IMR-90 (cell line): ENCODE results near the gene AMBN. TPM values are rescaled to one million over a fixed set of nuclear protein-coding genes. Genes with fewer than 3 reads are reported as not detected.

Experiments used
- ATAC-seq: fragments of 200-7000 bp; cut with Tn5 transposase; 2 replicates; pipeline ENCODE4 v1.9.1; 2020; ENCODE audit warnings: low read depth, mild to moderate bottlenecking, moderate library complexity
- BruUV-seq: library from RNA; stranded (reverse); fragments of 400-500 nt; replicated peaks from 2 replicates; lab custom pipeline; 2021; lab: Mats Ljungman, UMichigan
- CTCF ChIA-PET: fragments of 300-600 bp; formaldehyde crosslinking; extraction: SDS; loops from one replicate; lab custom pipeline; 2021; ENCODE audit warnings: antibody characterized with exemption; lab: Yijun Ruan, JAX
- POLR2A ChIA-PET: fragments of 300-600 bp; sonication (Branson Sonifier 250); formaldehyde crosslinking; loops from one replicate; lab custom pipeline; 2022; ENCODE audit warnings: antibody characterized with exemption; ENCODE audit not compliant: unreplicated experiment; lab: Charles Lee
- DNase-seq: peaks from one replicate; pipeline ENCODE4 v3.0.0; 2013
- H2AFZ ChIP-seq: replicated peaks from 2 replicates; pipeline ENCODE3; 2013; ENCODE audit warnings: low read length, mild to moderate bottlenecking; ENCODE audit not compliant: poor library complexity
- H2AK5ac ChIP-seq: 2 replicates; pipeline ENCODE4 v1.6.1; 2013; ENCODE audit warnings: low read depth, low read length, inconsistent platforms
- H2AK9ac ChIP-seq: replicated peaks from 2 replicates; pipeline ENCODE3; 2013; ENCODE audit warnings: mild to moderate bottlenecking, low read depth, low read length, moderate library complexity; ENCODE audit not compliant: poor library complexity
- H2BK120ac ChIP-seq: 2 replicates; pipeline ENCODE4 v1.6.1; 2013; ENCODE audit warnings: low read depth, low read length, inconsistent platforms
- H2BK15ac ChIP-seq: 3 replicates; pipeline ENCODE4 v1.6.1; 2013; ENCODE audit warnings: low read depth, low read length, inconsistent platforms
- H2BK20ac ChIP-seq: 2 replicates; pipeline ENCODE4 v1.6.1; 2013; ENCODE audit warnings: low read depth, mild to moderate bottlenecking, inconsistent platforms, low read length, moderate library complexity
- H2BK5ac ChIP-seq: 2 replicates; pipeline ENCODE4 v1.6.1; 2013; ENCODE audit warnings: mild to moderate bottlenecking, low read depth, low read length, inconsistent platforms; ENCODE audit not compliant: poor library complexity, severe bottlenecking
- H3K14ac ChIP-seq: replicated peaks from 2 replicates; pipeline ENCODE4 v1.6.1; 2013; ENCODE audit warnings: low read depth, low read length, inconsistent platforms
- H3K18ac ChIP-seq: 2 replicates; pipeline ENCODE4 v1.6.1; 2013; ENCODE audit warnings: low read depth, low read length, control low read depth
- H3K23ac ChIP-seq: 2 replicates; pipeline ENCODE4 v1.6.1; 2013; ENCODE audit warnings: low read depth, low read length, inconsistent platforms
- H3K27ac ChIP-seq: 2 replicates; pipeline ENCODE4 v1.5.1; 2013; ENCODE audit warnings: mild to moderate bottlenecking, control low read depth, low read length; ENCODE audit not compliant: insufficient read depth
- H3K27me3 ChIP-seq: 2 replicates; pipeline ENCODE4 v1.6.1; 2013; ENCODE audit warnings: low read length; ENCODE audit not compliant: control insufficient read depth, insufficient read depth
- H3K36me3 ChIP-seq: 2 replicates; pipeline ENCODE4 v1.6.1; 2013; ENCODE audit warnings: low read length, mixed read lengths; ENCODE audit not compliant: control insufficient read depth, insufficient read depth
- H3K4ac ChIP-seq: 2 replicates; pipeline ENCODE4 v1.6.1; 2013; ENCODE audit warnings: low read depth, low read length, inconsistent platforms
- H3K4me1 ChIP-seq: 2 replicates; pipeline ENCODE4 v1.6.1; 2013; ENCODE audit warnings: low read length, mixed read lengths; ENCODE audit not compliant: control insufficient read depth, insufficient read depth
- H3K4me2 ChIP-seq: 2 replicates; pipeline ENCODE4 v1.6.1; 2013; ENCODE audit warnings: low read depth, mild to moderate bottlenecking, control low read depth, low read length, moderate library complexity
- H3K4me3 ChIP-seq: 2 replicates; pipeline ENCODE4 v1.5.1; 2013; ENCODE audit warnings: low read depth, mild to moderate bottlenecking, control low read depth, low read length, moderate library complexity; ENCODE audit not compliant: insufficient read depth
- H3K56ac ChIP-seq: 2 replicates; pipeline ENCODE4 v1.6.1; 2013; ENCODE audit warnings: low read length, inconsistent platforms; ENCODE audit not compliant: insufficient read depth; ENCODE audit errors: extremely low read depth
- H3K79me1 ChIP-seq, 2 experiments: 2 replicates each; pipeline ENCODE4 v1.6.1; 2013; ENCODE audit warnings: low read length in 2 of 2, inconsistent platforms in 1 of 2, low read depth in 1 of 2
- H3K9ac ChIP-seq: 2 replicates; pipeline ENCODE4 v1.6.1; 2013; ENCODE audit warnings: low read depth, low read length, control low read depth
- H3K9me1 ChIP-seq: 2 replicates; pipeline ENCODE4 v1.6.1; 2013; ENCODE audit warnings: low read length, inconsistent platforms; ENCODE audit not compliant: insufficient read depth
- H3K9me3 ChIP-seq: 2 replicates; pipeline ENCODE4 v1.6.1; 2013; ENCODE audit warnings: low read length; ENCODE audit not compliant: control insufficient read depth, insufficient read depth
- H4K20me1 ChIP-seq: 2 replicates; pipeline ENCODE4 v1.6.1; 2013; ENCODE audit warnings: low read length, inconsistent platforms; ENCODE audit not compliant: insufficient read depth
- H4K5ac ChIP-seq: 2 replicates; pipeline ENCODE4 v1.6.1; 2013; ENCODE audit warnings: mild to moderate bottlenecking, low read depth, low read length, control low read depth
- H4K8ac ChIP-seq, 2 experiments: 2 replicates each; pipeline ENCODE4 v1.6.1; 2013; ENCODE audit warnings: low read depth in 2 of 2, low read length in 2 of 2, control low read depth in 1 of 2, inconsistent platforms in 1 of 2
- H4K91ac ChIP-seq: 2 replicates; pipeline ENCODE4 v1.6.1; 2013; ENCODE audit warnings: low read depth, low read length, inconsistent platforms; ENCODE audit not compliant: insufficient read depth
- BHLHE40 ChIP-seq: fragments of 150-350 bp; IDR thresholded peaks from 2 replicates; pipeline ENCODE4 v1.6.1; 2016; ENCODE audit warnings: mild to moderate bottlenecking, low read depth, low read length
- CHD1 ChIP-seq: IDR thresholded peaks from 2 replicates; pipeline ENCODE4 v1.6.1; 2012; ENCODE audit warnings: low read depth, low read length, improper control_type of control experiment
- MAFK ChIP-seq: IDR thresholded peaks from 2 replicates; pipeline ENCODE4 v1.6.1; 2012; ENCODE audit warnings: low read depth, low read length, improper control_type of control experiment
- MAZ ChIP-seq: IDR thresholded peaks from 2 replicates; pipeline ENCODE4 v1.6.1; 2012; ENCODE audit warnings: low read depth, mild to moderate bottlenecking, low read length, improper control_type of control experiment, moderate library complexity, borderline replicate concordance
- MXI1 ChIP-seq: IDR thresholded peaks from 2 replicates; pipeline ENCODE4 v1.6.1; 2012; ENCODE audit warnings: low read depth, mild to moderate bottlenecking, low read length, moderate library complexity, borderline replicate concordance
- NFE2L2 ChIP-seq: fragments of 150-350 bp; IDR thresholded peaks from 2 replicates; pipeline ENCODE4 v1.6.1; 2016; ENCODE audit warnings: low read depth, mild to moderate bottlenecking, low read length
- POLR2A ChIP-seq: IDR thresholded peaks from 2 replicates; pipeline ENCODE4 v1.6.1; 2012; ENCODE audit warnings: mild to moderate bottlenecking, low read depth, low read length
- RAD21 ChIP-seq: IDR thresholded peaks from 2 replicates; pipeline ENCODE4 v1.6.1; 2012; ENCODE audit warnings: low read length, improper control_type of control experiment
- RFX5 ChIP-seq: IDR thresholded peaks from 2 replicates; pipeline ENCODE4 v1.8.0; 2012; ENCODE audit warnings: low read depth, mild to moderate bottlenecking, low read length, moderate library complexity
- SMC3 ChIP-seq: fragments of 150-350 bp; IDR thresholded peaks from 2 replicates; pipeline ENCODE4 v1.6.1; 2016; ENCODE audit warnings: low read depth, mild to moderate bottlenecking, antibody characterized with exemption, low read length, moderate library complexity
- WGBS, 2 experiments: methylation state at CpG; one replicate each; pipeline versions ENCODE4 v1.1.5 to v1.1.7; 2013; ENCODE audit warnings: missing lambda C conversion rate in 2 of 2; ENCODE audit not compliant: insufficient read length in 1 of 2; ENCODE audit errors: extremely low coverage in 2 of 2; 5-methylcytosine and 5-hydroxymethylcytosine counted together
- dilution Hi-C: fragments of 300-500 bp; cut with HindIII; formaldehyde crosslinking; loops from one replicate; pipeline ENCODE4 v1.14.3; 2018; ENCODE audit warnings: low sequenced_read_pairs; ENCODE audit not compliant: unreplicated experiment
- in situ Hi-C: fragments of 300-500 bp; cut with MboI; formaldehyde crosslinking; loops from 3 replicates; pipeline ENCODE4 v1.14.3; 2019; ENCODE audit warnings: low sequenced_read_pairs, inconsistent platforms, mixed read lengths
- intact Hi-C: fragments of 100-400 bp; cut with micrococcal nuclease; formaldehyde crosslinking; loops from 2 replicates; pipeline ENCODE4 v1.10.0; 2022
- polyA plus RNA-seq, 3 experiments: library from polyadenylated mRNA; depleted of rRNA; stranded (reverse); fragments of >200 nt; gene quantifications; 2 replicates each; pipeline ENCODE4 v1.2.3, GENCODE V29; 2012; ENCODE audit warnings: low replicate concordance in 1 of 3
- total RNA-seq: library from RNA; depleted of rRNA; stranded (reverse); fragments of >200 nt; gene quantifications from 2 replicates; pipeline ENCODE4 v1.2.3, GENCODE V29; 2012
- TF ChIP-seq, protein P1 (sequence below): conservative IDR thresholded peaks from 2 replicates; pipeline ENCODE4 v1.5.1; 2012; ENCODE audit warnings: mild to moderate bottlenecking, low read depth, low read length, improper control_type of control experiment
- TF ChIP-seq, protein P2 (sequence below): fragments of 150-350 bp; IDR thresholded peaks from 2 replicates; pipeline ENCODE4 v1.6.1; 2017; ENCODE audit warnings: mild to moderate bottlenecking, antibody characterized with exemption, low read length, low read depth

Gene AMBN
- total and polyA plus RNA-seq, 2 of the 4 experiments (the other 2 are of a cell fraction), result not detected

DNA sequence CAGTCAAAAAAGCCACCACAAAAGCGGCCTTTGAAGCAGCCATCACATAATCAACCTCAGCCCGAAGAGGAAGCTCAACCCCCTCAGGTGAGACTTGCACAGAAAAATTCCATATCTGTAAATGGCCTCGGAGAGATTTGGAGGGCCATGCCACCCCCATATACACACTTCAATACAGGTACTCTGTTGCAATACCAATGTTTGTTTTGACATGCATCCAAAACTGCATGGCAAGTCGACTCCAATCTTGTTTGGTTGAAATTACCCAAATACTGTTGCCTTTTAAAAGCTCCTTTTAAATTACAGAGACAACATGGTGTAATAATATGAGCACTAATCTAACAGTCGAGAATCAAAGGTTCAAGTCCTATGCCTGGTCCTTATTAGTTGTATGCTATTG is 42.4 kb downstream of the AMBN start:
- dilution Hi-C loops, result no loop called here
- no peak overlapping the region for H3K4me2 ChIP-seq
- H4K91ac ChIP-seq, result no peak overlapping the region
- H2BK20ac ChIP-seq, result no peak overlapping the region
- no peak overlapping the region for H3K18ac ChIP-seq
- H4K5ac ChIP-seq, result no peak overlapping the region
- in situ Hi-C loops, result loop anchor here (25.0 kb wide), 1 partner anchor 928 kb away; no protein-coding TSS in a partner anchor
- peaks cover 3% of the 10 kb centered on the region; the same call in 1 of the 2 replicates for H3K4me1 ChIP-seq
- H3K36me3 ChIP-seq, result no peaks in the 10 kb centered on the region
- no peak overlapping the region for H2BK120ac ChIP-seq
- H2BK5ac ChIP-seq, result no peak overlapping the region
- no peaks in the 10 kb centered on the region for H3K79me1 ChIP-seq
- H2AK9ac ChIP-seq, result no peak overlapping the region
- H3K27me3 ChIP-seq, result no peaks in the 10 kb centered on the region
- no peak overlapping the region for H2AFZ ChIP-seq
- H2BK15ac ChIP-seq, result no peak overlapping the region
- H3K9ac ChIP-seq, result no peak overlapping the region
- H3K56ac ChIP-seq, result no peak overlapping the region
- TF ChIP-seq RAD21 (no peak), MAFK (no peak), BHLHE40 (no peak), CHD1 (no peak), SMC3 (no peak), RFX5 (no peak), MXI1 (no peak), POLR2A (no peak), NFE2L2 (no peak), MAZ (no peak)
- TF ChIP-seq, protein P1, sequence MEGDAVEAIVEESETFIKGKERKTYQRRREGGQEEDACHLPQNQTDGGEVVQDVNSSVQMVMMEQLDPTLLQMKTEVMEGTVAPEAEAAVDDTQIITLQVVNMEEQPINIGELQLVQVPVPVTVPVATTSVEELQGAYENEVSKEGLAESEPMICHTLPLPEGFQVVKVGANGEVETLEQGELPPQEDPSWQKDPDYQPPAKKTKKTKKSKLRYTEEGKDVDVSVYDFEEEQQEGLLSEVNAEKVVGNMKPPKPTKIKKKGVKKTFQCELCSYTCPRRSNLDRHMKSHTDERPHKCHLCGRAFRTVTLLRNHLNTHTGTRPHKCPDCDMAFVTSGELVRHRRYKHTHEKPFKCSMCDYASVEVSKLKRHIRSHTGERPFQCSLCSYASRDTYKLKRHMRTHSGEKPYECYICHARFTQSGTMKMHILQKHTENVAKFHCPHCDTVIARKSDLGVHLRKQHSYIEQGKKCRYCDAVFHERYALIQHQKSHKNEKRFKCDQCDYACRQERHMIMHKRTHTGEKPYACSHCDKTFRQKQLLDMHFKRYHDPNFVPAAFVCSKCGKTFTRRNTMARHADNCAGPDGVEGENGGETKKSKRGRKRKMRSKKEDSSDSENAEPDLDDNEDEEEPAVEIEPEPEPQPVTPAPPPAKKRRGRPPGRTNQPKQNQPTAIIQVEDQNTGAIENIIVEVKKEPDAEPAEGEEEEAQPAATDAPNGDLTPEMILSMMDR, result no peak
- TF ChIP-seq, protein P2, sequence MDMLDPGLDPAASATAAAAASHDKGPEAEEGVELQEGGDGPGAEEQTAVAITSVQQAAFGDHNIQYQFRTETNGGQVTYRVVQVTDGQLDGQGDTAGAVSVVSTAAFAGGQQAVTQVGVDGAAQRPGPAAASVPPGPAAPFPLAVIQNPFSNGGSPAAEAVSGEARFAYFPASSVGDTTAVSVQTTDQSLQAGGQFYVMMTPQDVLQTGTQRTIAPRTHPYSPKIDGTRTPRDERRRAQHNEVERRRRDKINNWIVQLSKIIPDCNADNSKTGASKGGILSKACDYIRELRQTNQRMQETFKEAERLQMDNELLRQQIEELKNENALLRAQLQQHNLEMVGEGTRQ, result no peak
- no TSS peak for BruUV-seq
- H3K4ac ChIP-seq, result no peak overlapping the region
- H3K9me3 ChIP-seq, result no peaks in the 10 kb centered on the region
- no peak overlapping the region for H2AK5ac ChIP-seq
- H4K8ac ChIP-seq, result no peak overlapping the region
- no peaks in the 10 kb centered on the region for H4K20me1 ChIP-seq
- whole genome bisulfite sequencing, 2 experiments, result no CpG with 5 or more reads among the region's 5 CpGs
- ChIA-PET POLR2A (no interaction called here), CTCF (no interaction called here)
- no peak overlapping the region for H3K27ac ChIP-seq
- DNase-seq (no peak), ATAC-seq (no peak)
- no peak overlapping the region for H3K23ac ChIP-seq
- H3K4me3 ChIP-seq, result no peak overlapping the region
- no peak overlapping the region for H3K14ac ChIP-seq
- intact Hi-C loops, result no loop called here
- no peaks in the 10 kb centered on the region for H3K9me1 ChIP-seq
